Testis (tissue), 3 donors: ENCODE results near the gene MTUS2. TPM values are rescaled to one million over a fixed set of nuclear protein-coding genes. Genes with fewer than 3 reads are reported as not detected.

Experiments
- DNase-seq: peaks from one replicate; pipeline ENCODE4 v3.0.0-alpha.2; 2019
- H3K27ac ChIP-seq, 2 donors: fragments of 200-600 bp; sonication (generic); one replicate each; pipeline ENCODE4 v1.5.1; 2019
- H3K27me3 ChIP-seq: fragments of 200-600 bp; sonication (generic); one replicate; pipeline ENCODE4 v1.5.1; 2019
- H3K36me3 ChIP-seq: fragments of 200-600 bp; sonication (generic); one replicate; pipeline ENCODE4 v1.5.1; 2017; ENCODE audit warnings: low read depth; ENCODE audit errors: missing control alignments
- H3K4me1 ChIP-seq: fragments of 200-600 bp; sonication (generic); one replicate; pipeline ENCODE4 v1.5.1; 2019
- H3K4me3 ChIP-seq, 2 donors: fragments of 200-600 bp; sonication (generic); one replicate each; pipeline ENCODE4 v1.5.1; 2017 to 2019
- H3K9me3 ChIP-seq: fragments of 200-600 bp; sonication (generic); one replicate; pipeline ENCODE4 v1.5.1; 2017
- CTCF ChIP-seq, 3 experiments: fragments of 450-650 bp in 2 of 3; fragments of 200-600 bp in 1 of 3; sonication (generic) in 1 of 3; IDR thresholded peaks; one replicate each; pipeline ENCODE4 v1.5.1; 2016 to 2019; ENCODE audit warnings: antibody characterized with exemption in 3 of 3, mild to moderate bottlenecking in 2 of 3, moderate library complexity in 1 of 3
- POLR2A ChIP-seq: fragments of 450-650 bp; IDR thresholded peaks from one replicate; pipeline ENCODE4 v1.6.1; 2017; ENCODE audit warnings: antibody characterized with exemption, mild to moderate bottlenecking, moderate library complexity
- WGBS, 2 donors: methylation state at CpG; one replicate each; pipeline ENCODE4 v1.1.5; 2018; 5-methylcytosine and 5-hydroxymethylcytosine counted together
- intact Hi-C: fragments of 100-400 bp; cut with DNase I; formaldehyde crosslinking; loops from one replicate; pipeline ENCODE4 v1.15.1; 2023; ENCODE audit warnings: low total_unique reads
- polyA plus RNA-seq: library from polyadenylated mRNA; stranded (reverse); fragments of 350-450 nt; fragmentation: Illumina TruSeq; extraction: RNeasy Lipid Tissue Mini Kit (QIAGEN cat#74804); gene quantifications from one replicate; pipeline ENCODE4 v1.2.3, GENCODE V29; 2014; ENCODE audit warnings: low read depth, low replicate concordance; ENCODE audit not compliant: insufficient read depth
- total RNA-seq, 2 donors: library from RNA; depleted of rRNA; stranded (reverse); fragments of >200 nt; gene quantifications; one replicate each; pipeline ENCODE4 v1.2.3, GENCODE V29; 2016

The MTUS2 gene
- total and polyA plus RNA-seq, 3 donors from 2014 or later: 2.1 to 9.2 (median 8.3) TPM

GRCh38 chr13:29049524-29049923, 229.4 kb downstream of the MTUS2 start:
- TF ChIP-seq POLR2A: no peak
- no peak for TF ChIP-seq CTCF (IDR thresholded peaks at IDR 0.05)
- H3K27ac ChIP-seq: no peak overlapping the region
- intact Hi-C loops: no loop called here
- H3K27me3 ChIP-seq: no peaks in the 10 kb centered on the region
- no peaks in the 10 kb centered on the region for H3K9me3 ChIP-seq
- H3K4me3 ChIP-seq: no peak overlapping the region
- no peaks in the 10 kb centered on the region for H3K4me1 ChIP-seq
- WGBS, 2 donors: 66 to 72% methylated on average over 6 of the region's 6 CpGs
- DNase-seq: no peak
- H3K36me3 ChIP-seq: no peaks in the 10 kb centered on the region

DNA sequence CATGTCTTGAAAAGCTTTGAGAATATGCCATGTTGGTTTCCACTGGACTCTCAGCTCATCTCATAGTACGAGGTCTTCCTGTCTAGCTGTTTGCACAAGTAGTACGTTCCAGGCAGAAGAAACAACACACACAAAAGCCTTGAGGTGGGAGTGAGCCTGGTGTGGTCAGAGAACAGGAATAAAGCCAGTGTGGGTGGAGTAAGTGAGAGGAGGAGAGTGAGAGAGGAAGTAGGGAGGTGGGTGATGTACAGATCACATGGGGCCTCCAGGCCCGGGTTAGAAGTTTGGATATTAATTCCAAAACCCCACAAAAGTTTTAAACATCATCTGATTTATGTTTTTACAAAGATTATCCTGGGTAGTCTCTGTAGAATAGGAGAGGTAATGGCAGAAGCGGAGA, 230.6 kb downstream of the MTUS2 start:
- no peaks in the 10 kb centered on the region for H3K4me1 ChIP-seq
- no peak overlapping the region for H3K4me3 ChIP-seq
- DNase-seq: no peak
- no peaks in the 10 kb centered on the region for H3K36me3 ChIP-seq
- no peak for TF ChIP-seq POLR2A
- TF ChIP-seq CTCF (IDR thresholded peaks at IDR 0.05): no peak
- no peak overlapping the region for H3K27ac ChIP-seq
- intact Hi-C loops: no loop called here
- WGBS, 2 donors: 51 to 54% methylated on average over 4 of the region's 4 CpGs
- no peaks in the 10 kb centered on the region for H3K9me3 ChIP-seq
- no peaks in the 10 kb centered on the region for H3K27me3 ChIP-seq

GRCh38 chr13:29059800-29060199, 239.7 kb downstream of the MTUS2 start:
- Histone ChIP-seq H3K4me1 (no peaks in the 10 kb centered on the region), H3K9me3 (no peaks in the 10 kb centered on the region), H3K27ac (no peak overlapping the region), H3K27me3 (no peaks in the 10 kb centered on the region), H3K36me3 (no peaks in the 10 kb centered on the region), H3K4me3 (no peak overlapping the region)
- no peak for DNase-seq
- intact Hi-C loops: no loop called here
- no peak for TF ChIP-seq CTCF (IDR thresholded peaks at IDR 0.05)
- TF ChIP-seq POLR2A: no peak
- 81 to 100% methylated on average over 2 of the region's 2 CpGs for WGBS, 2 donors

DNA sequence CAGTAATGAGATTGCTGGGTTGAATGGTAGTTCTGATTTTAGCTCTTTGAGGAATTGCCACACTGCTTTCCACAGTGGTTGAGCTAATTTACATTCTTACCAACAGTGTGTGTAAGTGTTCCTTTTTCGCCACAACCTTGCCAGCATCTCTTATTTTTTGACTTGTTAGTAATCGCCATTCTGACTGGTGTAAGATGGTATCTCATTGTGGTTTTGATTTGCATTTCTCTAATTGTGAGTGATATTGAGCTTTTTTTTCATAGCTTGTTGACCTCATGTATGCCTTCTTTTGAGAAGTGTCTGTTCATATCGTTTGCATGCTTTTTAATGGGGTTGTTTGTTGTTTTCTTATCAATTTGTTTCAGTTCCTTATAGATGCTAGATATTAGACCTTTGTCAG, 245.0 kb downstream of the MTUS2 start:
- intact Hi-C loops: no loop called here
- H3K27me3 ChIP-seq: no peaks in the 10 kb centered on the region
- no peaks in the 10 kb centered on the region for H3K4me1 ChIP-seq
- H3K9me3 ChIP-seq: no peaks in the 10 kb centered on the region
- no peak overlapping the region for H3K27ac ChIP-seq
- H3K4me3 ChIP-seq: no peak overlapping the region
- TF ChIP-seq CTCF (IDR thresholded peaks at IDR 0.05) (no peak), POLR2A (no peak)
- H3K36me3 ChIP-seq: no peaks in the 10 kb centered on the region
- no peak for DNase-seq
- WGBS, 2 donors: 82 to 92% methylated on average over 3 of the region's 3 CpGs

DNA sequence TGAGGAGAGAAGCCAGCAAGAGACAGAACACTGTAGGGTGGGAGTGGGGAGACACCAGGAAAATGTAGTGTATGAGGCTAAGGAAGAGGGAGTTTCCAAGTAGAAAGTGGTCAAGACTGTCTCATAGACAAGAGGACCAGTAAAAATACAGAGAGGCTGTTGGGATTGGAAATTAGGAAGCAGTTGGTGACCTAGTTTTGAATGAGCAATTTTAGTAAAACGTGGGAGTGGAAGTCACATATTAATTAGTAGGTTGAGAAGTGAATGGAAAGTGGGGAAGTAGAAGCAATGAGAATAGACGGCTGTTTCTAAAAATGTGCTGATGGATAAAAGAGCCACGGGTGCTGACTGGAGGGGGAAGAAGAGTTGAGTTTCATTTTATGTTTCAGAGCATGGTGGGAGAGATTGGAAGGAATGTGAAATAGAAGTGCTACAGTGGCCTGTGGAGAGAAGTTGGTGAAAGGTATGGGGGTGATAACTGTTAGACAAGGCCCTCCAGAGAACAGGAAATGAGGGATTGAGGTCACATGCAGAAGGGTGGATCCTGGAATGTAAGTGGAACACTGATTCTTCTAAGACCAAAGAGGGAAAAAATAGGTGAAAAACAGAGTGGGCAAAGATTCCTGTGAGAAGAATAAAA, 247.3 kb downstream of the MTUS2 start:
- no peak overlapping the region for H3K4me3 ChIP-seq
- 62 to 68% methylated on average over 3 of the region's 3 CpGs for WGBS, 2 donors
- no peaks in the 10 kb centered on the region for H3K36me3 ChIP-seq
- H3K27me3 ChIP-seq: no peaks in the 10 kb centered on the region
- TF ChIP-seq POLR2A: no peak
- TF ChIP-seq CTCF (IDR thresholded peaks at IDR 0.05): no peak
- H3K27ac ChIP-seq: no peak overlapping the region
- no peaks in the 10 kb centered on the region for H3K4me1 ChIP-seq
- intact Hi-C loops: no loop called here
- H3K9me3 ChIP-seq: no peaks in the 10 kb centered on the region
- DNase-seq: no peak
